Esophagus muscularis mucosa (tissue), 4 donors: ENCODE measurements around the gene PRRC2C. TPM values are rescaled to one million over a fixed set of nuclear protein-coding genes. Genes with fewer than 3 reads are reported as not detected.

Experiments
- DNase-seq: peaks from one replicate; pipeline ENCODE4 v3.0.0-alpha.2; 2017; ENCODE audit errors: extremely low spot score
- H3K27ac ChIP-seq, 4 donors: fragments of 200-600 bp; sonication (generic); replicated peaks in 1 of 4; 1 replicate in 3 of 4; 2 replicates in 1 of 4; pipeline ENCODE4 v1.5.1; 2016 to 2019; ENCODE audit warnings: mild to moderate bottlenecking in 1 of 4
- H3K27me3 ChIP-seq, 4 donors: fragments of 200-600 bp; sonication (generic); one replicate each; pipeline versions ENCODE4 v1.5.1 to v1.6.0; 2016 to 2019
- H3K36me3 ChIP-seq, 4 donors: fragments of 200-600 bp; sonication (generic); one replicate each; pipeline ENCODE4 v1.5.1; 2016 to 2019
- H3K4me1 ChIP-seq, 4 donors: fragments of 200-600 bp; sonication (generic); one replicate each; pipeline ENCODE4 v1.5.1; 2016 to 2019
- H3K4me3 ChIP-seq, 4 donors: fragments of 200-600 bp; sonication (generic); 1 replicate in 2 of 4; 2 replicates in 2 of 4; pipeline ENCODE4 v1.5.1; 2016 to 2019; ENCODE audit warnings: mild to moderate bottlenecking in 4 of 4, moderate library complexity in 1 of 4
- H3K9me3 ChIP-seq, 4 donors: fragments of 200-600 bp; sonication (generic); 1 replicate in 3 of 4; 2 replicates in 1 of 4; pipeline ENCODE4 v1.5.1; 2016 to 2019
- CTCF ChIP-seq, 3 experiments: fragments of 200-600 bp in 2 of 3; fragments of 450-650 bp in 1 of 3; sonication (generic) in 2 of 3; IDR thresholded peaks; one replicate each; pipeline ENCODE4 v1.5.1; 2017 to 2019; ENCODE audit warnings: antibody characterized with exemption in 3 of 3, mild to moderate bottlenecking in 2 of 3, moderate library complexity in 1 of 3
- EP300 ChIP-seq: sonication (generic); formaldehyde crosslinking; IDR thresholded peaks from one replicate; pipeline ENCODE4 v1.6.1; 2017; ENCODE audit warnings: antibody characterized with exemption
- POLR2A ChIP-seq: fragments of 450-650 bp; IDR thresholded peaks from one replicate; pipeline ENCODE4 v1.6.1; 2017; ENCODE audit warnings: antibody characterized with exemption, moderate library complexity, mild to moderate bottlenecking, low read depth
- POLR2AphosphoS5 ChIP-seq, 2 donors: sonication (generic); formaldehyde crosslinking; IDR thresholded peaks; one replicate each; pipeline ENCODE4 v1.6.1; 2017; ENCODE audit warnings: antibody characterized with exemption in 2 of 2
- WGBS: methylation state at CpG from one replicate; pipeline ENCODE4 v1.1.5; 2018; 5-methylcytosine and 5-hydroxymethylcytosine counted together
- intact Hi-C: fragments of 100-400 bp; cut with DNase I; formaldehyde crosslinking; loops from one replicate; pipeline ENCODE4 v1.15.1; 2023
- total RNA-seq, 4 donors: library from RNA; depleted of rRNA; stranded (reverse); fragments of >200 nt; gene quantifications; one replicate each; pipeline versions ENCODE4 v1.1.0 to v1.2.1, GENCODE V29; 2016

PRRC2C gene
- total RNA-seq, 4 donors from 2014 or later: 63.8 to 79.3 (median 66.6) TPM

DNA sequence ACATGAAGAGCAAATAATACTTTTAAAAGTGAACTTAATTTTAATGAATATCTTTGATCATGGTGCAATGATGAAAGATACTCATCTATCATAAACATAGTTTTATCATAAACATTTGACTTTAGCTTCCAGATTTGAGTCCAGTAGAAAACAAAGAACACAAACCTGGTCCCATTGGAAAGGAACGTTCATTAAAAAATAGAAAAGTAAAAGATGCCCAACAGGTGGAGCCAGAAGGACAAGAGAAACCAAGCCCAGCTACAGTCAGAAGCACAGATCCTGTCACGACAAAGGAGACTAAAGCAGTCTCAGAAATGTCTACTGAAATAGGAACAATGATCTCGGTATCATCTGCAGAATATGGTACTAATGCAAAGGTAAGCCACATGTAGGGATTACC lies 81.1 kb downstream of the PRRC2C start:
- WGBS: 65% methylated on average over 3 of the region's 3 CpGs
- intact Hi-C loops: no loop called here
- TF ChIP-seq POLR2AphosphoS5 (IDR thresholded peaks at IDR 0.05): no peak
- no peak for TF ChIP-seq EP300
- TF ChIP-seq CTCF (IDR thresholded peaks at IDR 0.05): no peak
- no peak overlapping the region for H3K4me3 ChIP-seq
- DNase-seq: no peak
- no peaks in the 10 kb centered on the region for H3K9me3 ChIP-seq
- H3K4me1 ChIP-seq: no peaks in the 10 kb centered on the region
- no peak overlapping the region for H3K27ac ChIP-seq
- H3K27me3 ChIP-seq: no peaks in the 10 kb centered on the region
- H3K36me3 ChIP-seq: peaks cover 17 to 85% (median 68%) of the 10 kb centered on the region in 4 donors

GRCh38 chr1:171570295-171570694 lies 85.0 kb downstream of the PRRC2C start:
- 90% methylated on average over 2 of the region's 2 CpGs for WGBS
- Histone ChIP-seq H3K27ac (no peak overlapping the region), H3K36me3 (peaks cover 19 to 79% (median 59%) of the 10 kb centered on the region in 4 donors), H3K27me3 (no peaks in the 10 kb centered on the region), H3K4me3 (no peak overlapping the region), H3K4me1 (no peaks in the 10 kb centered on the region), H3K9me3 (no peaks in the 10 kb centered on the region)
- no peak for TF ChIP-seq CTCF (IDR thresholded peaks at IDR 0.05)
- intact Hi-C loops: loop anchor here (10.0 kb wide), 1 partner anchor 45 kb away; no protein-coding TSS in a partner anchor
- no peak for DNase-seq

GRCh38 chr1:171576144-171576543 lies 90.8 kb downstream of the PRRC2C start:
- no peak for DNase-seq
- WGBS: 88% methylated on average over 1 of the region's 1 CpG
- intact Hi-C loops: loop anchor here (10.0 kb wide), 1 partner anchor 51 kb away; no protein-coding TSS in a partner anchor
- no peaks in the 10 kb centered on the region for H3K9me3 ChIP-seq
- no peak overlapping the region for H3K4me3 ChIP-seq
- H3K36me3 ChIP-seq: peaks cover 42 to 92% (median 72%) of the 10 kb centered on the region in 4 donors
- TF ChIP-seq POLR2A (no peak), CTCF (IDR thresholded peaks at IDR 0.05) (no peak), POLR2AphosphoS5 (IDR thresholded peaks at IDR 0.05) (no peak), EP300 (no peak)
- no peak overlapping the region for H3K27ac ChIP-seq
- H3K27me3 ChIP-seq: no peaks in the 10 kb centered on the region
- H3K4me1 ChIP-seq: no peaks in the 10 kb centered on the region

GRCh38 chr1:171581226-171581625 lies 95.9 kb downstream of the PRRC2C start:
- intact Hi-C loops: no loop called here
- H3K9me3 ChIP-seq: no peaks in the 10 kb centered on the region
- TF ChIP-seq POLR2A (no peak), CTCF (IDR thresholded peaks at IDR 0.05) (no peak), EP300 (no peak), POLR2AphosphoS5 (IDR thresholded peaks at IDR 0.05) (no peak)
- H3K4me3 ChIP-seq: no peak overlapping the region
- H3K36me3 ChIP-seq: peaks cover 55 to 98% (median 81%) of the 10 kb centered on the region in 4 donors
- WGBS: 68% methylated on average over 3 of the region's 3 CpGs
- H3K27me3 ChIP-seq: no peaks in the 10 kb centered on the region
- no peak for DNase-seq
- H3K27ac ChIP-seq: no peak overlapping the region
- no peaks in the 10 kb centered on the region for H3K4me1 ChIP-seq

GRCh38 chr1:171581766-171582165 lies 96.4 kb downstream of the PRRC2C start:
- Histone ChIP-seq H3K4me1 (no peaks in the 10 kb centered on the region), H3K36me3 (peaks cover 56 to 98% (median 79%) of the 10 kb centered on the region in 4 donors), H3K9me3 (no peaks in the 10 kb centered on the region), H3K27ac (no peak overlapping the region), H3K27me3 (no peaks in the 10 kb centered on the region), H3K4me3 (no peak overlapping the region)
- intact Hi-C loops: no loop called here
- TF ChIP-seq POLR2AphosphoS5 (IDR thresholded peaks at IDR 0.05) (no peak), POLR2A (no peak), CTCF (IDR thresholded peaks at IDR 0.05) (no peak), EP300 (no peak)
- no peak for DNase-seq
